ENCODE data around the gene ATG7.

The ATG7 gene

GRCh38 chr3:11563865-11564185, 291.6 kb downstream of the ATG7 start:
- TF ChIP-seq CTCF (IDR thresholded peaks at IDR 0.05; ENCODE audit: borderline replicate concordance, insufficient read depth, low read depth, low read length) = no peak
- no peak overlapping the region for H3K4me3 ChIP-seq (ENCODE audit: low read depth, low read length)

- H3K4me3 ChIP-seq (ENCODE audit: low read depth, low read length) = no peak overlapping the region
- TF ChIP-seq CTCF (IDR thresholded peaks at IDR 0.05; ENCODE audit: borderline replicate concordance, insufficient read depth, low read depth, low read length) = no peak
Measured at GRCh38 chr3:11564577-11565001, 292.4 kb downstream of the ATG7 start.

- no peak for TF ChIP-seq CTCF (IDR thresholded peaks at IDR 0.05; ENCODE audit: borderline replicate concordance, insufficient read depth, low read depth, low read length)
- H3K4me3 ChIP-seq (ENCODE audit: low read depth, low read length) = no peak overlapping the region
Measured at GRCh38 chr3:11565072-11565471, 292.9 kb downstream of the ATG7 start.

GRCh38 chr3:11565492-11565891, 293.3 kb downstream of the ATG7 start:
- TF ChIP-seq CTCF (IDR thresholded peaks at IDR 0.05; ENCODE audit: borderline replicate concordance, insufficient read depth, low read depth, low read length) = no peak
- no peak overlapping the region for H3K4me3 ChIP-seq (ENCODE audit: low read depth, low read length)

GRCh38 chr3:11565932-11566331, 293.7 kb downstream of the ATG7 start:
- TF ChIP-seq CTCF (IDR thresholded peaks at IDR 0.05; ENCODE audit: borderline replicate concordance, insufficient read depth, low read depth, low read length) = no peak

GRCh38 chr3:11566478-11566877, 294.3 kb downstream of the ATG7 start:
- no peak for TF ChIP-seq CTCF (IDR thresholded peaks at IDR 0.05; ENCODE audit: borderline replicate concordance, insufficient read depth, low read depth, low read length)

More at GRCh38 chr3:11565932-11566331, 293.7 kb downstream of the ATG7 start:
- no peak overlapping the region for H3K4me3 ChIP-seq (ENCODE audit: low read depth, low read length)

GRCh38 chr3:11566916-11567315, 294.7 kb downstream of the ATG7 start:
- 0 out of 2 replicates have a peak, but pooled peaks have one; percentile 6 for TF ChIP-seq CTCF (IDR thresholded peaks at IDR 0.05; ENCODE audit: borderline replicate concordance, insufficient read depth, low read depth, low read length)

More at GRCh38 chr3:11566478-11566877, 294.3 kb downstream of the ATG7 start:
- no peak overlapping the region for H3K4me3 ChIP-seq (ENCODE audit: low read depth, low read length)

More at GRCh38 chr3:11566916-11567315, 294.7 kb downstream of the ATG7 start:
- no peak overlapping the region for H3K4me3 ChIP-seq (ENCODE audit: low read depth, low read length)
